ENCODE measurements around the gene GLCCI1.
"Not testable (repeated sequence)": the region's sequence is repeated elsewhere in the genome, so short reads cannot be mapped to it uniquely, and the experiment has no call there.

The GLCCI1 gene

GRCh38 chr7:7990441-7990761 is 21.8 kb downstream of the GLCCI1 start:
- DNase-seq, result no peak

DNA sequence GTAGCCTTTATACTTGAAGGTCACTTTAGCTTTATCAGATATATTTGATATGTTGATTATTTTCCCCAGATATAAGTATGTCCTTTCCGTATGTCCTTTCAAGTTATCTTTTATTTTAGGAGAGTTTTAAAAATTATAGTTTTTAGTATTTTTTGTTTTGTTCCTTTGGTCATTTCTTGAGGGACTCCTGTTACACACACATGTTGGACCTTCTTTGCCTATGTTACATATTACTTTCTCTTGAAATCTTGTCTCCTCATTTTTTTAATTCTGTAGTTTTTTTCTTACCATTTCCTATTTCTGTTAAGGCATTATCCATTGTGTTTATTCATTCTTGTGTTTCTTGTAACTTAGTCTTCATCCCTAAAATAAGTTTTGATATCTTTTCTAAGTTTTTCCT is 23.9 kb downstream of the GLCCI1 start:
- DNase-seq, result no peak

DNA sequence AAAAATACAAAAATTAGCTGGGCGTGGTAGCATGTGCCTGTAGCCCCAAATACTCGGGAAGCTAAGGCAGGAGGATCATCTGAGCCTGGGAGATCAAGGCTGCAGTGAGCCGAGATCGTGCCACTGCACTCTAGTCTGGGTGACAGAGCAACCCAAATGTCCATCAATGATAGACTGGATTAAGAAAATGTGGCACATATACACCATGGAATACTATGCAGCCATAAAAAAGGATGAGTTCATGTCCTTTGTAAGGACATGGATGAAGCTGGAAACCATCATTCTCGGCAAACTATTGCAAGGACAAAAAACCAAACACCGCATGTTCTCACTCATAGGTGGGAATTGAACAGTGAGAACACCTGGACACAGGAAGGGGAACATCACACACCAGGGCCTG is 26.8 kb downstream of the GLCCI1 start:
- DNase-seq, result not testable (repeated sequence)

- no peak for DNase-seq
These were observed 28.0 kb downstream of the GLCCI1 start for GRCh38 chr7:7996568-7996967.

DNA sequence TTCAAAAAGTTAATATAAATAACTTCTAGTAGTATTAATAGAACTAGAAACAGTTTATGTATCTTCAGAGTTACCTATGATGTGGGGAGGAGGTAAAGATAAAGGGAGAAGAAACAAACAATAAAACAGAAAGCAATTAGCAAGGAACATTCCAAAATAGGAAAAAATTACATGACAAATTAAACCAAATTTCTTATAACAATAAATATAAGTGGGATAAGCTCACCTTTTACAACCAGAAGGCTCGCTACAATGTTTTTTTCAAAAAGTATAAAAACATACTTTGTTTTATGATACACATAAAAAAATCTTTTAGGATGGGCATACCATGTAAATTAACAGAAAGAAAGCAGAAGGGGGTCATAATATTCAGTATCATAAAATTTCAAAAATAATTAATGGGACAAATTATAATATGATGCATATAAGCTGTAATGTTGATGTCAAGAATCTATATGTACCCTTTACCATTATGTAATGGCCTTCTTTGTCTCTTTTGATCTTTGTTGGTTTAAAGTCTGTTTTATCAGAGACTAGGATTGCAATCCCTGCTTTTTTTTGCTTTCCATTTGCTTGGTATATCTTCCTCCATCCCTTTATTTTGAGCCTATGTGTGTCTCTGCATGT is 31.8 kb downstream of the GLCCI1 start:
- no peak for DNase-seq

DNA sequence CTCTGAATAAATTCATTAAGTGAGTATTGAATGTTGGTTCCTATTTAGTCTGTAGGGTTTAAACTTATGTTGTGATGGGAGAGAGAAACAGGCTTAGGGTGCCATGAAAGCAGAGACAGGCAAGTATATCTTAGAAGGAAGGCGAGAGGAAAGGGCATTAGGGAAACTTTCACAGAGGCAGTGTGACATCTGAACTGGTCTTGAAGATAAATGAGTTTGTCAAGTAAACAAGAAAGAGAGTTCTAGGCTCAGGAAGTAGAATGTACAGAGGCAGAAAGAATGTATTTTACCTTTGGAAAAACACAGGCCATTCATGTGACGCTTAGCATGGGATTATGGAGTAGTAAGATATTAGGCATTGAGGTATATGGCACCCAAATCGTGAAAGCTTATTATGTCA is 34.5 kb downstream of the GLCCI1 start:
- DNase-seq, result no peak

DNA sequence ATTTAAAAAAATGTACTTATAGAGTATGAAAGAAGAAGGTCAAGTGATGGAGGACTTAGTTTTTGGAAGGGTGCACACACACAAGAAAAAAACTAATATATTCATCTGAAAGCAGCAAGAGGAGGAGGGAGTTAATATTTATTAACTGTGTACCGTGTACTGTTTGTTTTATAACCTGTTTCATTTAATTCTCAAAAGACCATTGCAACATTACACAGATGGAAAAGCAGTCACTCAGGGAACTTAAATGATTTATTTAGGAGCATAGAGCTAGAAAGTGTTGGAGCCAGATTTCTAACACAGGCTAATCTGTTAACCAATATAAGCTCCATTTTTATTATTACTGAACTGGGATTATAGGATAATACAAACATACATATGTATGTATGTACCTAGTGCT is 36.7 kb downstream of the GLCCI1 start:
- no peak for DNase-seq

GRCh38 chr7:8014399-8014798 is 45.8 kb downstream of the GLCCI1 start:
- no peak for DNase-seq

DNA sequence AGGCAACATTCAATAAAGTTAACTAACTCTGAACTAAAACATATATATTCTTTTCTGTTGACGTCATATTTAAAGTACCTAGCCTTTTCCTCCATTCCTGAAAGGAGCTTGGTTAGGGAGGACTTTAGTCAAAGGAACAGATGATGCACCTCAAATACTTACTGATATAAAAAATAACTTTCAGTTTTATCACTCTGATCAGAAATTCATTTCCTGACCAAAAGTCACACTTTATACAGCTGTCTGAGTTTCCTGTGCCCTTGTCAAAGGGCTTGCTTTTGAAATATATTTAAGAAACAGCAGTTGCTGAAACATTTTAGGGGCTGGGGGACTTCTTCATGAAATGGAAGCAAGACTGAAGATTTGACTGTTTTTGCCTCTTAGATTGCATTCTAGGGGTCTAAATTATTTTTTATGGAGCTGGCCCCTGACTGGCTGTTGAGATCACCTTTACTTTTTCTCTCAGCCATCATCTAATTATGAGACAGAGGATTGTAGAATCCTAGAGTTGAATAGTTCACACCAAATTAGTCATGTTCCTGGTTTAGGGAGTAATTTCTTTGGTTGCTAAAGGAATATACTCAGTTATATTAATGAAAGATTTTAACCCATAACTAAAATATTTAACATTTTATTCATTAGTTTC is 46.6 kb downstream of the GLCCI1 start:
- DNase-seq, result no peak

GRCh38 chr7:8015746-8016120 is 47.1 kb downstream of the GLCCI1 start:
- no peak for DNase-seq

GRCh38 chr7:8017423-8017822 is 48.8 kb downstream of the GLCCI1 start:
- no peak for DNase-seq

DNA sequence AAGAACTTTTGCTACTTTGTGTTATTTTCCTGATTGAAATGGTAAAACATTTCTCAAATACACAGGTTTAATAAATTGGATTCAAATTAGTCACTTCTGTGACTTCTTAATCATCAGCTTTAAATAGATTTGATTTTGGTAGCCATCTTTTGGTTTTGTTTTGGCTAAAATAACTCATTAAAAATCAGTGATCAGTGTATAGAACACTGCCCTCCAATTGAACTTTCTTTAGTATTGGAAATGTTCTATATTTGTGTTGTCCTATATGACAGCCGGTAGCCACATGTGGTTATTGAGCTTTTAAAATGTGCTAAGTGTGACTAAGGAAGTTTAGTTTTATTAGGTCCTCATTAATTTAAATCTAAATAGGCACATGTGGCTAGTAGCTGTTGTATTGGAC is 50.4 kb downstream of the GLCCI1 start:
- no peak for DNase-seq

- DNase-seq, result no peak
These were observed 54.0 kb downstream of the GLCCI1 start for GRCh38 chr7:8022628-8023027.

- DNase-seq, result peak; percentile 81
These were observed 66.6 kb downstream of the GLCCI1 start for GRCh38 chr7:8035192-8035591.

GRCh38 chr7:8035647-8036518 is 67.3 kb downstream of the GLCCI1 start:
- DNase-seq, result peak; percentile 78

- no peak for DNase-seq
These were observed 68.6 kb downstream of the GLCCI1 start for GRCh38 chr7:8037151-8037550.

- DNase-seq, result no peak
These were observed 72.3 kb downstream of the GLCCI1 start for GRCh38 chr7:8040768-8041369.

- DNase-seq, result no peak
These were observed 74.4 kb downstream of the GLCCI1 start for GRCh38 chr7:8042796-8043535.

DNA sequence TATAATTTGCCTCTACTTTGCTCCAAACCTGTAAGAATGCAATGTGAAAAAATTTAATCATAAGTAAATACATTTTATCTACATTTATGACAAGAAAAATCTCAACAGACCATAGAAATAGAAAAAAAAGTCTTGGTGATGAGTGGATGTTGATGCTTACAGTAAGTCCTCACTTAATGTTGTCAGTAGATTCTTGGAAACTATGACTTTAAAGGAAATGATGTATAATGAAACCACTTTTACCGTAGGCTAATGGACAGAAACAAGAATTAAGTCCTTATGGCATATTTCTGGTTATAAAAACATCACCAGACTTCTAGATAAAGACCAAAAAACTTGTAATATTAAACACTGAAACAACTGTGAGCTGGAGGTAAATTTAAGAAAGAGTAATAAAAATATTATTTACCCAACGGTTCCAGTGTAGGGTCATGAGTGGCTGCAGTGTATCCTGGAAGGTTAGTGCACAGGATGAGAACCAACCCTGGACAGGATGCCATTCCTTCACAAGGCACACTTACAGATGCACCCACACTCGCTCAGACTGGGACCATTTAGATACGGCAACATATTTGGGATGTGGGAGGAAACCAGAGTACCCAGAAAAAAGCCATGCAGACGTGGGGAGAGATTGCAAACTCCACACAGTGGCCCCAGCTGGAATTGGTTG is 76.3 kb downstream of the GLCCI1 start:
- no peak for DNase-seq

DNA sequence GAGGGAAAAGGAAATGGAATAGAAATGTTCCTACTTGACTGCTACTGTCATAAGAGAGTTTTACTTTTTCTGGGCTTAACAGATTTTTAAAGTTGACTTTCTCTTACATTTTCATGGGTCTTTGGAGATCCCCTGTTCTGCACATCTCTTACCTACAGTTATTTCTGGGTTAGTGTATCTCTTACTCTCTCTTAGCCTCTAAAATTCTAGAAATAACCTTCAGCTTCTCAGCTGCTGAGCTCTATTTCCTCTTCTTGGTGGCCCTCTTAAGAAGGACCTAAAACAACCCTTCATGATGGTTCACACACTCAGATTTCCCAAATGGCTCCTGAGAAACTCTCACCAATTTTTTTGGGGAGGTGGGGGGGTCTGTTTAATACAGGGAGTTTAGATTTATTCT is 79.5 kb downstream of the GLCCI1 start:
- not testable (repeated sequence) for DNase-seq

GRCh38 chr7:8051373-8051772 is 82.8 kb downstream of the GLCCI1 start:
- no peak for DNase-seq

DNA sequence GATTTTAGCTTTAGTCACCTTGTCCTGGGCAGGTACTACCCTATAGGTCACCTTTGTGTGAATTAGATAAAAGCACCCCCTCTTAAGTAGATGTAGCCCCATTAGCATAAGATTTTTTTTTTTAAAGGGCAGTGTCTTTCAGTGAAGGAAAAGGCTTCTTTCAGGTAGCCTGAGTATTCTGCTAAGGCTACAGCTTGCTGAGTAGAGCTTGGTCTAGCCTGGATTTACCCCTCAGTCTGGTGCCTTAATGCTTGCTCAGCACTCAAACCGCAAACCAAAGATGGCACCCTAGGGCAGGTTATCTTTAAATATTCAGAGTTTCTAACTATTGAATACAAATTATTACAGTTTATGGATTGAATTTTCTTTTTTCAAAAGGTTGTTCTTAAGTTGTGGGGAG is 83.4 kb downstream of the GLCCI1 start:
- DNase-seq, result no peak

DNA sequence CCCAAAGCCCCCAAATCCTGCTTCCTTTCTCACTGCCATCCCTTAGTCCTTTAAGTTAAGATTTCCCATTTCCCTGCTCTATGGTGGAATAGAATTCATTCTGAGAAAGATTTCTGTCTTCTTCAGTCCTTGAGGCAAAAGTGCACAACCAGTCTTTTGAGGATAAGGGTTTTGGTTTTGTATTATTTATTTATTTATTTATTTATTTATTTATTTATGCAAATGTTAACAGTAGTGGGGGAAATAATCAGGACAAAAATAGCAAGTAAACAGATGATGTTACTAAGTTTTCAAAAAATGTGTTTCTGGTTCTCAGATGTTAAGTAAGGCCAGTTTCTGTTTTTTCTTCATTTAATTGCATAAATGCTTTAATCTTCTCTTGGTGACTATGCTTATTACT is 84.2 kb downstream of the GLCCI1 start:
- no peak for DNase-seq

All from hematopoietic multipotent progenitor cell treated with erythropoietin and hydrocortisone succinate and interleukin-3 and kit ligand, for 8 days (in vitro differentiated cells).